ENCODE data around the gene NTMT1. TPM values are rescaled to one million over a fixed set of nuclear protein-coding genes. Genes with fewer than 3 reads are reported as not detected.

Gene NTMT1, protein sequence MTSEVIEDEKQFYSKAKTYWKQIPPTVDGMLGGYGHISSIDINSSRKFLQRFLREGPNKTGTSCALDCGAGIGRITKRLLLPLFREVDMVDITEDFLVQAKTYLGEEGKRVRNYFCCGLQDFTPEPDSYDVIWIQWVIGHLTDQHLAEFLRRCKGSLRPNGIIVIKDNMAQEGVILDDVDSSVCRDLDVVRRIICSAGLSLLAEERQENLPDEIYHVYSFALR
- total RNA-seq (100 to 1,000 TPM in 4 of 9 donors, 10 to 100 TPM in 5; 27.2 to 190 (median 59.7) TPM), polyA plus RNA-seq (100 to 1,000 TPM in 1 of 3 donors, 10 to 100 TPM in 2; 40.0 to 122 (median 87.5) TPM)
- long read RNA-seq, donor 1, transcript NTMT1-203 (4 exons, 1,315 nt), result major isoform, 24 of 43 reads
- long read RNA-seq, donor 1, transcript NTMT1-202 (4 exons, 741 nt), result minor isoform, 5 of 43 reads
- long read RNA-seq, donor 1, partial matches to known transcripts, result 7 of 43 reads
- long read RNA-seq, donor 1, other reads (novel, unspliced or antisense), result 0 of 43 reads
- long read RNA-seq, donor 2, transcript NTMT1-203 (4 exons, 1,315 nt), result major isoform, 10 of 23 reads
- long read RNA-seq, donor 2, partial matches to known transcripts, result 12 of 23 reads
- long read RNA-seq, donor 2, other reads (novel, unspliced or antisense), result 0 of 23 reads
- long read RNA-seq, donor 3, transcript NTMT1-203 (4 exons, 1,315 nt), result major isoform, 10 of 18 reads
- long read RNA-seq, donor 3, partial matches to known transcripts, result 0 of 18 reads
- long read RNA-seq, donor 3, other reads (novel, unspliced or antisense), result 0 of 18 reads
- long read RNA-seq, donor 4, transcript NTMT1-202 (4 exons, 741 nt), result minor isoform, 6 of 68 reads
- long read RNA-seq, donor 4, transcript NTMT1-206 (4 exons, 576 nt), result minor isoform, 5 of 68 reads
- long read RNA-seq, donor 4, transcript NTMT1-203 (4 exons, 1,315 nt), result major isoform, 39 of 68 reads
- long read RNA-seq, donor 4, partial matches to known transcripts, result 1 of 68 reads
- long read RNA-seq, donor 4, other reads (novel, unspliced or antisense), result 9 of 68 reads
- long read RNA-seq, donor 5, transcript NTMT1-209 (4 exons, 1,562 nt), result minor isoform, 8 of 229 reads
- long read RNA-seq, donor 5, transcript NTMT1-202 (4 exons, 741 nt), result minor isoform, 21 of 229 reads
- long read RNA-seq, donor 5, transcript NTMT1-203 (4 exons, 1,315 nt), result major isoform, 115 of 229 reads
- long read RNA-seq, donor 5, transcript NTMT1-206 (4 exons, 576 nt), result minor isoform, 12 of 229 reads
- long read RNA-seq, donor 5, partial matches to known transcripts, result 30 of 229 reads
- long read RNA-seq, donor 5, other reads (novel, unspliced or antisense), result 39 of 229 reads
- long read RNA-seq, donor 6, transcript NTMT1-203 (4 exons, 1,315 nt), result major isoform, 23 of 43 reads
- long read RNA-seq, donor 6, partial matches to known transcripts, result 2 of 43 reads
- long read RNA-seq, donor 6, other reads (novel, unspliced or antisense), result 10 of 43 reads
- long read RNA-seq, donor 7, transcript NTMT1-203 (4 exons, 1,315 nt), result major isoform, 8 of 11 reads
- long read RNA-seq, donor 7, partial matches to known transcripts, result 0 of 11 reads
- long read RNA-seq, donor 7, other reads (novel, unspliced or antisense), result 0 of 11 reads
- long read RNA-seq, donor 8, transcript NTMT1-203 (4 exons, 1,315 nt), result major isoform, 24 of 35 reads
- long read RNA-seq, donor 8, transcript NTMT1-202 (4 exons, 741 nt), result minor isoform, 7 of 35 reads
- long read RNA-seq, donor 8, partial matches to known transcripts, result 0 of 35 reads
- long read RNA-seq, donor 8, other reads (novel, unspliced or antisense), result 0 of 35 reads
- long read RNA-seq, donor 9, transcript NTMT1-203 (4 exons, 1,315 nt), result major isoform, 7 of 11 reads
- long read RNA-seq, donor 9, partial matches to known transcripts, result 0 of 11 reads
- long read RNA-seq, donor 9, other reads (novel, unspliced or antisense), result 0 of 11 reads
- long read RNA-seq, donor 10, transcript NTMT1-203 (4 exons, 1,315 nt), result major isoform, 7 of 14 reads
- long read RNA-seq, donor 10, partial matches to known transcripts, result 0 of 14 reads
- long read RNA-seq, donor 10, other reads (novel, unspliced or antisense), result 0 of 14 reads

DNA sequence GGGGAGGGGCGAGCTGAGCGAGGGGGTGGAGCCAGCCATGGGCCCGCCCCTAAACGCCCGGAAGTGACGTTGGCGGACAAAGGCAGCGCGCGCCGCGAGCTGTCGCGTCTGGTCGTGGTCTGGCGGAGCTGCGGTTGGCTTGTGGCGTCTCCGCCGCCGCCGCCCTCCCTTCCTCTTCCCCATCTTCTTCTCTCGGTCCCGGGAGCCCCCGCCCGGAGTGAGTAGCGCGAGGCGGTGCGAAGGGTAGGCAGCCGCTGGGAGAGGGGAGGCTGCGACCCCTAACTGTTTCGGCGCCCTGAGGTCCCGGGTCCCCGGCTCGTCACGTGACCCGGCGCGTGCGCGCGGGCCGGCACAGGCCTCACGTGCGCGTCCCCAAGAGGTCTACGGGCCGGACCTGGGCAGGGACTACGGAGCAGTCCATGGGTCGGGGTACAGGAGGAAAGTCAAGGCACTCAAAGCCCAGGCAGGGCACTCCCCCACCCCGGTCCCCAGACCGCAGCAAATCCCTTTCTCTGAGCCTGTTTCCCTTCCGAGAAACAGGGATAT, at the start of gene NTMT1:
Gene NTMT1, plus strand, starts transcription at position 85 of the 546 bp plus-strand sequence. CDS start 6,541 bp downstream, outside the sequence.
- Histone ChIP-seq H3K36me3 (replicated peaks in 1 of 2) (no peaks in the 10 kb centered on the region), H3K9me3 (replicated peaks in 1 of 3) (no peaks in the 10 kb centered on the region), H3K27me3 (no peaks in the 10 kb centered on the region), H3K4me1 (replicated peaks in 1 of 2) (peaks cover 32 to 42% of the 10 kb centered on the region in 2 donors), H3K4me3 (peak within 1 kb of the TSS; percentile 26 to 94 (median 78)), H3K27ac (peak within 1 kb of the TSS; percentile 79 to 98 (median 94))
- peak; percentile 85 to 95 (median 92) for DNase-seq
- TF ChIP-seq POLR2A (IDR thresholded peaks at IDR 0.05) (peak; percentile 94 to 98), CTCF (IDR thresholded peaks at IDR 0.05) (peak in 1 of 6 experiments; percentile 8)
- WGBS, 4 donors, result 0% methylated on average over 12 to 55 of the region's 55 CpGs
- intact Hi-C loops (cut with DNase I), result no loop called here

DNA sequence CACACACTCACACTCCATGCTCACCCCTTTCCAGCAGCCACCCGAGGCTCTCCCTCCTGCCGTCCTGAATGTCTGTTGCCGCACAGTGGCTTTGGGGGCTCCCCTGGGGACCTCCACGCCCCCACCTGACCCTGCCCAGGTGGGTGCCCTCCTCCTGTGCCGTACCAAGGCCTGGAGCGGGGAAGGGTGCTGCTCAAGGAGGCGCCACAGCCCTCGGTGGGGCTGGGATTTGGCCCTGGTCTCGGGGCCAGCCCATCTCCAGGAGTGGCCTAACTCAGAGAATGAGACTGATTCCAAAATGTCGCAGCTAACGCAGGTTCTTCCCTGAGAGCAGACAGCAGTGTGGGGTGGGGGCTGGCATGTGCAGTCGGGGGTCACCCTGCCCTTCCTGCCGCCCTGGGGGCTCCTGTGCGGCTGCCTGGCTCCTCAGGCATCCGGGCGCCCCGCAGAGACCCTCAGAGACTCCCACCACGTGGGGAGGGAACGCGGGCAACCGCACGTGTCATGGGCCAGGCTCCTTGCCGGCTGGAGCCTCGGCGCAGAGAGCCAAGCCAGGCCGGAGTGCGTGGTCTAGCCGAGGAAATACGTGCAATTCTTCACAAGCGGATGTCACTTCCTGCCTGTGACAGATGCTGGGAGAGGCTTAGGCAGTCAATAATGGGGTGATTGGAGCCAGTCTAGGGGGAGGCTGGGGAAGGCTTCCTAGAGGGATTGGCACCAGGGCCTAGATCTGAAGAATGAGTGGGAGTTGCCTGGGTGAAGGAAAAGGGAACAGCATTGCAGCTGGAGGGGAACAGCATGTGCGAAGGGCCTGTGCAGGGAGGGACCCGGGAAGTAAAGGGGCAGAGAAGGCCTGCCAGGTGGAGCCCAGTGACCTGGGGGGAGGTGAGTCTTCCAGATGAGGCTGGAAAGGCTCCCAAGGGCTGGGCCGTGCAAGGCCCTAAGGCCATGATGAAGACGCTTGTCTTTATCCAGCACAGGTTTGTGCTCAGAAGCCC, 49.1 kb upstream of the NTMT1 start:
- WGBS, 4 donors, result 70 to 77% (median 71%) methylated on average over 16 to 34 of the region's 34 CpGs
- Histone ChIP-seq H3K36me3 (replicated peaks in 1 of 2) (no peaks in the 10 kb centered on the region), H3K27ac (peak overlapping the region in 2 of 5 donors; percentile 44 to 71), H3K4me1 (replicated peaks in 1 of 2) (peaks cover 0 to under 1% of the 10 kb centered on the region in 2 donors), H3K27me3 (no peaks in the 10 kb centered on the region), H3K4me3 (no peak overlapping the region), H3K9me3 (replicated peaks in 1 of 3) (no peaks in the 10 kb centered on the region)
- TF ChIP-seq CTCF (IDR thresholded peaks at IDR 0.05) (no peak), POLR2A (IDR thresholded peaks at IDR 0.05) (no peak)
- intact Hi-C loops (cut with DNase I), result no loop called here
- DNase-seq, result peak in 2 of 7 donors; percentile 32 to 37

All from adrenal gland (tissue), 19 donors.